HEK293 (cell line): ENCODE results near the gene PON1.

Experiments used
- CTCF ChIA-PET: fragments of 350-600 bp; formaldehyde crosslinking; extraction: SDS; loops from one replicate; lab custom pipeline; 2021; ENCODE audit warnings: antibody characterized with exemption; lab: Yijun Ruan, JAX
- POLR2A ChIA-PET: fragments of 300-600 bp; formaldehyde crosslinking; extraction: SDS; loops from one replicate; lab custom pipeline; 2020; ENCODE audit warnings: antibody characterized with exemption, inconsistent platforms; lab: Yijun Ruan, JAX
- H3K27ac ChIP-seq: fragments of 200-500 bp; sonication (Bioruptor generic); 2 replicates; pipeline ENCODE4 v1.5.1; 2014; ENCODE audit warnings: low read depth, low read length, control low read depth, inconsistent platforms; ENCODE audit errors: extremely low read depth
- H3K36me3 ChIP-seq, 2 experiments: fragments of 200-500 bp in 1 of 2; sonication (Bioruptor generic) in 1 of 2; 1 replicate in 1 of 2; 2 replicates in 1 of 2; pipeline ENCODE4 v1.5.1; 2014 to 2017; ENCODE audit warnings: inconsistent platforms in 2 of 2, low read length in 2 of 2; ENCODE audit not compliant: control insufficient read depth in 2 of 2, insufficient read depth in 1 of 2
- H3K4me1 ChIP-seq: fragments of 200-500 bp; sonication (Bioruptor generic); 2 replicates; pipeline ENCODE4 v1.5.1; 2014; ENCODE audit warnings: mild to moderate bottlenecking, low read length, inconsistent platforms; ENCODE audit not compliant: control insufficient read depth, insufficient read depth
- H3K4me3 ChIP-seq: 2 replicates; pipeline ENCODE4 v1.5.1; 2011; ENCODE audit warnings: low read depth, mild to moderate bottlenecking, control low read depth, low read length, moderate library complexity
- H3K9me3 ChIP-seq: fragments of 200-500 bp; sonication (Bioruptor generic); 2 replicates; pipeline ENCODE4 v1.5.1; 2014; ENCODE audit warnings: low read depth, low read length, inconsistent platforms; ENCODE audit not compliant: control insufficient read depth, insufficient read depth
- ELK4 ChIP-seq: IDR thresholded peaks from 2 replicates; pipeline ENCODE4 v1.6.1; 2011; ENCODE audit warnings: mild to moderate bottlenecking, low read depth, low read length, borderline replicate concordance
- GLI4 ChIP-seq: fragments of 450-650 bp; formaldehyde crosslinking; IDR thresholded peaks from 2 replicates; pipeline ENCODE4 v1.5.1; 2016; ENCODE audit warnings: missing biosample characterization, missing genetic modification characterization
- INSM2 ChIP-seq: fragments of 450-650 bp; formaldehyde crosslinking; IDR thresholded peaks from 2 replicates; pipeline ENCODE4 v1.5.1; 2016; ENCODE audit warnings: missing biosample characterization, missing genetic modification characterization
- KLF16 ChIP-seq: fragments of 450-650 bp; formaldehyde crosslinking; IDR thresholded peaks from 2 replicates; pipeline ENCODE4 v1.5.1; 2017; ENCODE audit warnings: missing biosample characterization, missing genetic modification characterization
- MZF1 ChIP-seq: fragments of 450-650 bp; formaldehyde crosslinking; IDR thresholded peaks from 2 replicates; pipeline ENCODE4 v1.5.1; 2017; ENCODE audit warnings: missing biosample characterization, missing genetic modification characterization, borderline replicate concordance
- PRDM1 ChIP-seq: fragments of 450-650 bp; formaldehyde crosslinking; IDR thresholded peaks from 2 replicates; pipeline ENCODE4; 2016; ENCODE audit warnings: missing biosample characterization, missing genetic modification characterization
- ZBTB26 ChIP-seq: fragments of 450-650 bp; formaldehyde crosslinking; optimal IDR thresholded peaks from 2 replicates; pipeline ENCODE3; 2016; ENCODE audit warnings: missing biosample characterization, mild to moderate bottlenecking, missing genetic modification characterization
- ZFP3 ChIP-seq: fragments of 450-650 bp; formaldehyde crosslinking; IDR thresholded peaks from 2 replicates; pipeline ENCODE4 v1.5.1; 2016; ENCODE audit warnings: low read depth, missing biosample characterization, missing genetic modification characterization
- ZNF114 ChIP-seq: fragments of 450-650 bp; formaldehyde crosslinking; IDR thresholded peaks from 2 replicates; pipeline ENCODE4 v1.5.0; 2017; ENCODE audit warnings: missing biosample characterization, missing genetic modification characterization
- ZNF140 ChIP-seq: fragments of 450-650 bp; formaldehyde crosslinking; IDR thresholded peaks from 2 replicates; pipeline ENCODE4 v1.5.1; 2016; ENCODE audit warnings: missing biosample characterization, missing genetic modification characterization
- ZNF202 ChIP-seq: fragments of 450-650 bp; formaldehyde crosslinking; IDR thresholded peaks from 2 replicates; pipeline ENCODE4 v1.5.1; 2016; ENCODE audit warnings: missing biosample characterization, missing genetic modification characterization, borderline replicate concordance
- ZNF221 ChIP-seq: fragments of 450-650 bp; formaldehyde crosslinking; IDR thresholded peaks from 2 replicates; pipeline ENCODE4 v1.5.1; 2017; ENCODE audit warnings: missing biosample characterization, missing genetic modification characterization, borderline replicate concordance
- ZNF239 ChIP-seq: fragments of 450-650 bp; formaldehyde crosslinking; IDR thresholded peaks from 2 replicates; pipeline ENCODE4 v1.5.1; 2016; ENCODE audit warnings: missing biosample characterization, missing genetic modification characterization
- ZNF280D ChIP-seq: fragments of 450-650 bp; formaldehyde crosslinking; IDR thresholded peaks from 2 replicates; pipeline ENCODE4 v1.5.1; 2016; ENCODE audit warnings: missing biosample characterization, missing genetic modification characterization
- ZNF404 ChIP-seq: fragments of 450-650 bp; formaldehyde crosslinking; IDR thresholded peaks from 2 replicates; pipeline ENCODE4 v1.5.1; 2017; ENCODE audit warnings: missing biosample characterization, missing genetic modification characterization
- ZNF501 ChIP-seq: fragments of 450-650 bp; formaldehyde crosslinking; IDR thresholded peaks from 2 replicates; pipeline ENCODE4 v1.5.1; 2016; ENCODE audit warnings: missing biosample characterization, missing genetic modification characterization
- ZNF664 ChIP-seq: fragments of 450-650 bp; formaldehyde crosslinking; IDR thresholded peaks from 2 replicates; pipeline ENCODE4 v1.5.1; 2016; ENCODE audit warnings: missing biosample characterization, missing genetic modification characterization
- ZNF747 ChIP-seq: fragments of 450-650 bp; formaldehyde crosslinking; IDR thresholded peaks from 2 replicates; pipeline ENCODE4 v1.5.1; 2016; ENCODE audit warnings: missing biosample characterization, missing genetic modification characterization
- ZNF785 ChIP-seq: fragments of 450-650 bp; formaldehyde crosslinking; IDR thresholded peaks from 2 replicates; pipeline ENCODE4 v1.5.1; 2016; ENCODE audit warnings: missing biosample characterization, missing genetic modification characterization
- TF ChIP-seq, protein P1 (sequence below): fragments of 450-650 bp; formaldehyde crosslinking; IDR thresholded peaks from 2 replicates; pipeline ENCODE4 v1.5.1; 2016; ENCODE audit warnings: missing biosample characterization, missing genetic modification characterization
- TF ChIP-seq, protein P2 (sequence below): fragments of 450-650 bp; formaldehyde crosslinking; IDR thresholded peaks from 2 replicates; pipeline ENCODE4 v1.5.1; 2017; ENCODE audit warnings: missing biosample characterization, mild to moderate bottlenecking, missing genetic modification characterization, moderate library complexity

Gene PON1

GRCh38 chr7:95322854-95323253 is 1.5 kb downstream of the PON1 start (continued):
- TF ChIP-seq ELK4 (no peak), ZNF221 (tag by site-specific recombination) (no peak), ZFP3 (tag by site-specific recombination) (no peak), INSM2 (tag by site-specific recombination) (no peak), ZNF664 (tag by site-specific recombination) (no peak)
- TF ChIP-seq, protein P1, sequence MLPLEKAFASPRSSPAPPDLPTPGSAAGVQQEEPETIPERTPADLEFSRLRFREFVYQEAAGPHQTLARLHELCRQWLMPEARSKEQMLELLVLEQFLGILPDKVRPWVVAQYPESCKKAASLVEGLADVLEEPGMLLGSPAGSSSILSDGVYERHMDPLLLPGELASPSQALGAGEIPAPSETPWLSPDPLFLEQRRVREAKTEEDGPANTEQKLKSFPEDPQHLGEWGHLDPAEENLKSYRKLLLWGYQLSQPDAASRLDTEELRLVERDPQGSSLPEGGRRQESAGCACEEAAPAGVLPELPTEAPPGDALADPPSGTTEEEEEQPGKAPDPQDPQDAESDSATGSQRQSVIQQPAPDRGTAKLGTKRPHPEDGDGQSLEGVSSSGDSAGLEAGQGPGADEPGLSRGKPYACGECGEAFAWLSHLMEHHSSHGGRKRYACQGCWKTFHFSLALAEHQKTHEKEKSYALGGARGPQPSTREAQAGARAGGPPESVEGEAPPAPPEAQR (tag by site-specific recombination): no peak

- H3K4me3 ChIP-seq: no peak overlapping the region
- CTCF ChIA-PET: no interaction called here
- no peak overlapping the region for H3K27ac ChIP-seq
- H3K9me3 ChIP-seq: no peaks in the 10 kb centered on the region
- POLR2A ChIA-PET: no interaction called here
- H3K36me3 ChIP-seq: no peaks in the 10 kb centered on the region
- no peak for TF ChIP-seq ZNF114 (tag by site-specific recombination)
- TF ChIP-seq PRDM1 (tag by site-specific recombination): no peak
- TF ChIP-seq, protein P1 (tag by site-specific recombination): no peak
- TF ChIP-seq, protein P2, sequence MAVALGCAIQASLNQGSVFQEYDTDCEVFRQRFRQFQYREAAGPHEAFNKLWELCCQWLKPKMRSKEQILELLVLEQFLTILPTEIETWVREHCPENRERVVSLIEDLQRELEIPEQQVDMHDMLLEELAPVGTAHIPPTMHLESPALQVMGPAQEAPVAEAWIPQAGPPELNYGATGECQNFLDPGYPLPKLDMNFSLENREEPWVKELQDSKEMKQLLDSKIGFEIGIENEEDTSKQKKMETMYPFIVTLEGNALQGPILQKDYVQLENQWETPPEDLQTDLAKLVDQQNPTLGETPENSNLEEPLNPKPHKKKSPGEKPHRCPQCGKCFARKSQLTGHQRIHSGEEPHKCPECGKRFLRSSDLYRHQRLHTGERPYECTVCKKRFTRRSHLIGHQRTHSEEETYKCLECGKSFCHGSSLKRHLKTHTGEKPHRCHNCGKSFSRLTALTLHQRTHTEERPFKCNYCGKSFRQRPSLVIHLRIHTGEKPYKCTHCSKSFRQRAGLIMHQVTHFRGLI (tag by site-specific recombination): no peak
- TF ChIP-seq ZNF404: no peak
- no peak for TF ChIP-seq ZNF785 (tag by site-specific recombination)
- no peak for TF ChIP-seq MZF1 (tag by site-specific recombination)
- TF ChIP-seq KLF16 (tag by site-specific recombination): no peak
- no peak for TF ChIP-seq ZNF501 (tag by site-specific recombination)
- no peak for TF ChIP-seq ZNF202 (tag by site-specific recombination)
- TF ChIP-seq GLI4 (tag by site-specific recombination): no peak
- TF ChIP-seq ZBTB26: no peak
- no peak for TF ChIP-seq ZNF747 (tag by site-specific recombination)
- TF ChIP-seq ZNF140 (tag by site-specific recombination): no peak
- no peak for TF ChIP-seq ZNF280D
- no peak for TF ChIP-seq ZNF239 (tag by site-specific recombination)
- no peaks in the 10 kb centered on the region for H3K4me1 ChIP-seq
These were observed 1.9 kb downstream of the PON1 start for GRCh38 chr7:95322396-95322795.
